SK-N-MC (cell line): ENCODE data around the gene FBXW9.
"Not testable (repeated sequence)": the region's sequence is repeated elsewhere in the genome, so short reads cannot be mapped to it uniquely, and the experiment has no call there.

Source experiments
- DNase-seq: peaks from one replicate; pipeline ENCODE4 v3.0.0-alpha.2; 2011; ENCODE audit warnings: low read depth, low spot score
- H3K27ac ChIP-seq: fragments of 200-600 bp; sonication (generic); 2 replicates; pipeline ENCODE4 v1.5.1; 2016; ENCODE audit warnings: mixed run types
- H3K36me3 ChIP-seq: fragments of 200-600 bp; sonication (generic); 2 replicates; pipeline ENCODE4 v1.6.1; 2017; ENCODE audit warnings: antibody characterized with exemption, low read length, mixed read lengths; ENCODE audit not compliant: insufficient read depth
- H3K4me3 ChIP-seq: fragments of 200-600 bp; sonication (generic); 2 replicates; pipeline ENCODE4 v1.5.1; 2016
- H3K9ac ChIP-seq: fragments of 200-600 bp; sonication (generic); 2 replicates; pipeline ENCODE4 v1.8.0; 2017; ENCODE audit warnings: mixed run types, mixed read lengths; ENCODE audit not compliant: insufficient read length
- H3K9me3 ChIP-seq: fragments of 200-600 bp; sonication (generic); 2 replicates; pipeline ENCODE4 v1.6.1; 2017; ENCODE audit warnings: low read depth, mild to moderate bottlenecking, antibody characterized with exemption, low read length, moderate library complexity, mixed read lengths
- EZH2 ChIP-seq: fragments of 200-600 bp; sonication (generic); IDR thresholded peaks from one replicate; pipeline ENCODE4 v1.6.1; 2017; ENCODE audit warnings: antibody characterized with exemption
- FOXP2 ChIP-seq: optimal IDR thresholded peaks from 2 replicates; pipeline ENCODE3; 2011; ENCODE audit warnings: mild to moderate bottlenecking, moderate library complexity; ENCODE audit not compliant: insufficient read depth; ENCODE audit errors: extremely low read length, control extremely low read depth
- POLR2AphosphoS5 ChIP-seq: IDR thresholded peaks from 2 replicates; pipeline ENCODE4 v1.6.1; 2012; ENCODE audit warnings: mild to moderate bottlenecking, low read depth, low read length, borderline replicate concordance

The FBXW9 gene

DNA sequence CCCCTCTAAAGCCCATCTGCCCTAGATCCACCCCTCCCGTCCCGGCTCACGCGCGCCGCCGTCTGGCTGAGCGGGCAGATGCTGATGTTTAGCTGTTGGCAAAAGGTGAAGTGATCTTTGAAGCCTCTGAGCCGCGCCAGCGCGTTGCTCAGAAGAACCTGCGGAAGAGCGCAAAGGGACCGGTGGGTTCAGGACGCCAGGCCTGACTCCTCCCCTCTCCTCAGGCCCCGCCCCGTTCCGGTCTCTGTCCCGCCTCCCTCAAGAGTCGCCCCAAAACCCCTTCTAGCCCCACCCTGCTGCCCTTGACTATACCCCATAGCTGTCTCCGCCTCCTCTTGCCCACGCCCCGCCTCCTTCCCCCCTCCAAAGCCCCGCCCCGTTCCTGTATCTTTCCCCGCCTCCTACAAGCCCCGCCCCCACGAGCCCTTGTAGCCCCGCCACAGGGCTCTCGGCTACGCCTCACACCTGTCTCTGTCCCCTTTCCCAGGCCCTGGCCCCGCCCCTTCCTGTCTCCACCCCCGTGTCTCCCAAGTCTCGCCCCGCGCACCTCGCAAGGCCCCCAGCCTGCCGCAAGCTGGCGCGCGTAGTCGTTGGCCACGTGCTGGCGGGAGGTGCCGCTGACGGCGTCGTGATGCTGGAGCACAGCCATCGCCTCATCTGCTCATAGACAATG, 39.4 kb downstream of the FBXW9 start:
- DNase-seq, result no peak
- Histone ChIP-seq H3K4me3 (no peak overlapping the region), H3K27ac (no peak overlapping the region), H3K9ac (no peak overlapping the region), H3K36me3 (peaks cover 9% of the 10 kb centered on the region; the same call in 1 of the 2 replicates), H3K9me3 (no peaks in the 10 kb centered on the region)
- TF ChIP-seq POLR2AphosphoS5, result no peak

DNA sequence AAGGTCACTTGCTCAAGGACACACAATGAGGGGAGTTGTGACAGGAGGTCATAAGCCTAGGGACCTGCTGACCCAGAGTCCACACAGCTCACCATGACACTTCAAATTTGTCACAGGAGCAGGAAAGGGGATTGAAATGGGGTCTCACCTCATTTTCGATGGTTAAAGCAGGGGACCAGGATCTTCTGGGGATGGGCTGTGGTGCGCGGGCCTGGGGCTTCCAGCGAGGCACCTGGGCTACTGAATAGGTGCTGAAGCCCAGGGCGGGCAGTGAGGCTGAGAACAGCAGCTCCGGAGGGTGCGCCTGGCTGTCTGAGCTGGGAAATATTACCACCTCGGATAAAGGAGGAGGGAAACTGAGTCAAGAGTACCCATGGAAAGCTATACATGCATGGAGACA, 40.9 kb downstream of the FBXW9 start:
- Histone ChIP-seq H3K9ac (no peak overlapping the region), H3K9me3 (no peaks in the 10 kb centered on the region), H3K27ac (no peak overlapping the region), H3K36me3 (peaks cover 3% of the 10 kb centered on the region; the same call in 1 of the 2 replicates), H3K4me3 (no peak overlapping the region)
- DNase-seq, result no peak
- TF ChIP-seq FOXP2 (no peak), POLR2AphosphoS5 (no peak), EZH2 (no peak)

DNA sequence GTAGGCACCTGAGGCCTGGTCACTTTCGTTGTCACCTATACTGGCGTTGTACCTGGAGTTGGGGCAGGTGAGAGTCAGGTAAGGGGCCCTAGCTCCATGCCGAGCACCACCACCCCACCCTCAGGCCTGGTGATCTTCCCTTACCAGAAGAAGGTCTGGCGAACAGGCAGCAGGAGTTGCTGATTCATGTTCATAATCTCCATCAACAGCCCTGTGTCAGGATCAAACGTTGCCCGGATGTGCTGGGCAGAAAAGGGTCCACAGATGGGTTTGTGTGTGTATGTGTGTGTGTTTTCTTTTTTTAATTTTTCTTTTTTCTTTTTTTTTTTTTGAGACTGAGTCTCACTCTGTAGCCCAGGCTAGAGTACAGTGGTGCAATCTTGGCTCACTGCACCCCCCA, 44.2 kb downstream of the FBXW9 start:
- no peak overlapping the region for H3K9ac ChIP-seq
- DNase-seq, result no peak
- no peak overlapping the region for H3K4me3 ChIP-seq
- no peaks in the 10 kb centered on the region for H3K9me3 ChIP-seq
- H3K27ac ChIP-seq, result no peak overlapping the region
- no peak for TF ChIP-seq POLR2AphosphoS5
- TF ChIP-seq FOXP2, result no peak
- no peak for TF ChIP-seq EZH2
- H3K36me3 ChIP-seq, result no peaks in the 10 kb centered on the region; the same call in 1 of the 2 replicates

DNA sequence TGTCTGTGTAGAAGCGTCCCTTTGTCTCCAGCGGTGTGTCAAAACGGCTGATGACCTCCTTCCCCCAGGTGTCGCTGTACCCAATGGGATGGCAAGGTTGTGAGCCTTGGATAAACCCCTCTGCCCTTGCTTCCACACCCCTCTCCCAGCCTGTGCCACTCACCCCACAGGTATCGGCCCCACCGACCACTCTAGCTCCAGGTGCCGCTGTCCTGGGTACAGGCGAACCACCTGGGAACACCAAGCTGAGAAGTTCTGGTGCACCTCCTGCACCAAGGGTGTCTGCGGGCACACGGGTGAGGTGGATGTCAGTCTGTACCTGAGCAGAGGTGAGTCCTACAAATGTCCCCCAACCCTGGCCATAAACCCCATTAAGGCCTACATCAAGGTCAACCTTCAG, 46.5 kb downstream of the FBXW9 start:
- Histone ChIP-seq H3K4me3 (no peak overlapping the region), H3K9ac (no peak overlapping the region), H3K9me3 (no peaks in the 10 kb centered on the region), H3K27ac (no peak overlapping the region), H3K36me3 (no peaks in the 10 kb centered on the region)
- DNase-seq, result no peak
- no peak for TF ChIP-seq FOXP2
- TF ChIP-seq POLR2AphosphoS5, result no peak
- no peak for TF ChIP-seq EZH2

DNA sequence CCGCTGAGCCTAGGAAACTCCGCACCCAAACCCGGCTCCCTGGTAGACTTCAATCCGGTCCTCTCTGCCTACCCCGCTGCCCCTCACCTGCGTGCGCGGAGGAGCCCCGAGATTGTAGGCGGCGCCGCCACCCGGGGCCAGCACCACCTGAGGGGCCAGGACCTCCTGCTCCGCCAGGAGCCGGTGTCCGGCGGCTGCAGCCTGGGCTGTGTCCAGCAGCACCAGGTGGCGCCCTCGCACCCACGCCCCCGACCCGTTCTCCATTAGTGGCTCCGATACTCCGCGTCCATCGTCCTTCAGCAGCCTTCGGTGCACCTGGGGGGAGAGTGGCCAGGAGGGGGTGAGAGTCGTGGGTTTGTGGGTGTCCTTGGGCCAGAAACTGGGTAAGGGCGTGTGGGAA, 48.3 kb downstream of the FBXW9 start:
- no peaks in the 10 kb centered on the region for H3K9me3 ChIP-seq
- no peak for DNase-seq
- H3K4me3 ChIP-seq, result no peak overlapping the region
- no peaks in the 10 kb centered on the region for H3K36me3 ChIP-seq
- TF ChIP-seq POLR2AphosphoS5 (no peak), FOXP2 (no peak), EZH2 (no peak)
- no peak overlapping the region for H3K27ac ChIP-seq
- no peak overlapping the region for H3K9ac ChIP-seq

DNA sequence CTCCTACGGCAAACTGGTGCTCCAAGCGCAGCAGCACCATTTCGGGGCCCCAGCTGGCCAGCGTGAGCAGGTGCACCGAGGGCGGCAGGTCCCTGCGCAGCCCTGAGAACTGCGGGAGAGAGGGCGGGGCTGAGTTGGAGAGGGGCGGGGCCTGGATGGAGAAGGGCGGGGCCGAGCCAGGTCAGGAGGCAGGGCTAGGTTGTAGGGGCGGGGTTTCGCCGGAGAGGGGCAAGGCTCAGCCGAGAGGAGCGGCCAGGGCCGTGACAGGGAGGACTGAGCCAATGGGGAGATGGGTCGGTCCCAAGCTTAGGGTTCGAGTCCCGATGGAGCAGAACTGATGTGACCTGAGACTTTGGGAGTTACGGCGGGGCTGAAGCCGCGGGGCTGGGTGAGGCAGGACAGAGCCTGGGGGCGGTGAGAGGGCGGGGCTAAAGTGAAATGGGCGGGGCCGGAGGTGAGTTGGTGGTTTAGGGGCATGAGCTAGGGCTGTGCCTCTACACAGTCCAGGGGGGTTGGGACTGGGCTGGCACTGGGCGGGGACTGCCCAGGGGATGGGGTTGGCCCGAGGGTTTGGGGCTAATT, 48.9 kb downstream of the FBXW9 start:
- H3K27ac ChIP-seq, result no peak overlapping the region
- H3K4me3 ChIP-seq, result peak overlapping the region; percentile 52
- no peak for DNase-seq
- no peaks in the 10 kb centered on the region for H3K9me3 ChIP-seq
- no peaks in the 10 kb centered on the region for H3K36me3 ChIP-seq
- TF ChIP-seq FOXP2 (no peak), EZH2 (no peak), POLR2AphosphoS5 (no peak)
- H3K9ac ChIP-seq, result no peak overlapping the region

DNA sequence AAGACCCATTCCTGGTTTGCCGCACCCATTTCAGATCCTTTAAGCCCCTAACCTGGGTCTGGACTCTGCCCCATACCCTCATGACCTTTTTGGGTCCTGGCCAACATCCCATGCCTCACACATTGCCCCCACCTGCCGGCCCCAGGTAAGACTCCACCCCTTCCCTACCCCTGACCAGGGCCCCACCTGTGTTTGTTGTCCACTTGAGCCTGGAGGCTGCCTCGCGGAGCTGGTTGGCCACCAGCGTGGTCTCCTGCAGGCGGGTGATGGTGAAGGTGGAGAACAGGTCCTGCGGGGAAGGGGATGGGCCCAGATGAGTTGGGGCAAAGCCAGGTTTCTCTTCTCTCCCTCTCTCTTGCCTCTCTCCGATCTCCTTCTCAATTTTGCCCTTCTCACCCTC, 49.4 kb downstream of the FBXW9 start:
- Histone ChIP-seq H3K36me3 (no peaks in the 10 kb centered on the region), H3K9me3 (no peaks in the 10 kb centered on the region), H3K4me3 (no peak overlapping the region), H3K9ac (no peak overlapping the region), H3K27ac (no peak overlapping the region)
- DNase-seq, result no peak
- TF ChIP-seq POLR2AphosphoS5 (no peak), EZH2 (no peak), FOXP2 (no peak)

DNA sequence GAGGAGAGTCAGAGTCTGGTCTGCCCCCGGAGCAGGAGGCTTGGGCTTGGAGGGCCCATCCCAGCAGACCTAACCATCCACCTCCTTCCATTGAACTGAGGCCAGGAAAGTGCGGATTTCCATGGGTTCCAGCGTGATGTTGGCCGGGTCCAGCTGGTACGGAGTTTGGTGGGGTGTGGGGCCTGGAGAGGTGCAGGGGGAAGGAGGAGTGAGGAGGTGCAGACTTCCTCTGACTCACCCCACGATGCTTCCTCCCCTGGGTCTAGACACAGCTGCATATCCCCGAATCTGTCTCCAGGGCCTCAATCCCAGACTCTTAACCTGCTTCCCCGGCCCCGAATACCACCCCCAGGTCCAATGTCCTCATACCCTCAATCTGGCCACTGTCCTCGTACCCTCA, 49.9 kb downstream of the FBXW9 start:
- no peak overlapping the region for H3K27ac ChIP-seq
- no peaks in the 10 kb centered on the region for H3K9me3 ChIP-seq
- TF ChIP-seq POLR2AphosphoS5 (no peak), EZH2 (no peak), FOXP2 (no peak)
- H3K9ac ChIP-seq, result no peak overlapping the region
- H3K4me3 ChIP-seq, result no peak overlapping the region
- no peak for DNase-seq
- H3K36me3 ChIP-seq, result no peaks in the 10 kb centered on the region

DNA sequence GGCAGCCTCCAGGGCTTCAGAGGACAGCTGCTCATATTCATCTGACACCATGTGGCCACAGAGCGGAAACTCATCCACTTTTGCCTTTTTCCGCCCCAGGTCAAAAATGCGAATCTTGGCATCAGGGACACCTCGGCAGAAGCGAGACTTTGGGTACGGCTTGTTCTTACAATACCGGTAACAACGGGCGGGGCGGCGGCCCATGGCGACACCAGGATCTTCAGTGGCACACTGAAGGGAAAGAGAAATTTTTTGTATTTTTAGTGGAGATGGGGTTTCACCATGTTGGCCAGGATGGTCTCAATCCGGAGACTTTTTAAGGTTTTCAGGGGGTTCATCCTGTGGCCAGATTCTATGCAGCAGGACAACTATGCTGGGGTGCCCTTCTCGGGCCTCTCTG, 52.7 kb downstream of the FBXW9 start:
- not testable (repeated sequence) for H3K27ac ChIP-seq, H3K36me3 ChIP-seq, DNase-seq, H3K9me3 ChIP-seq, H3K4me3 ChIP-seq, H3K9ac ChIP-seq

DNA sequence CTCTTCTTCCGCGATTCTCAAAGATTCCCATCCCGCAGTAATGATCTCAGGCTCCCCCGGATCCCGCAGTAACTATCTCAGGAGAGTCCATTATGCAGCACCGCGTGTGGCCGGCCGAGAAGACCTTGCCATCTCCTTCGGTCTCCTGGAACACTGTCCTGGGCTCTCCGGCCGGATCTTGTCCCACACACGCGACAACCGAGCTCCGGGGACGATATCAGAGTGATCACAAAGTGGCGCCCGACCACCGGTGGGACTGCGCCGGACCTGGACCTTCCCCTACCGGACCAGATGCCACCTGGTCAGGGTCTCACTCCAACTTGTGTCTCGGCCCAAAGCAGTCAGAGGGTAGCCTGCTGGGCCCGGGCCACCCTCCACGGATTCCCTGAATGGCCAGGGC, 53.9 kb downstream of the FBXW9 start:
- Histone ChIP-seq H3K9ac (no peak overlapping the region), H3K27ac (no peak overlapping the region), H3K9me3 (no peaks in the 10 kb centered on the region), H3K36me3 (no peaks in the 10 kb centered on the region), H3K4me3 (no peak overlapping the region)
- TF ChIP-seq FOXP2, result no peak
- no peak for TF ChIP-seq EZH2
- TF ChIP-seq POLR2AphosphoS5, result no peak
- no peak for DNase-seq
